ENCODE results near the gene STIM2. TPM values are rescaled to one million over a fixed set of nuclear protein-coding genes. Genes with fewer than 3 reads are reported as not detected.

Gene STIM2
- total RNA-seq, 2 donors from 2014 or later: 34.4 to 44.2 TPM

DNA sequence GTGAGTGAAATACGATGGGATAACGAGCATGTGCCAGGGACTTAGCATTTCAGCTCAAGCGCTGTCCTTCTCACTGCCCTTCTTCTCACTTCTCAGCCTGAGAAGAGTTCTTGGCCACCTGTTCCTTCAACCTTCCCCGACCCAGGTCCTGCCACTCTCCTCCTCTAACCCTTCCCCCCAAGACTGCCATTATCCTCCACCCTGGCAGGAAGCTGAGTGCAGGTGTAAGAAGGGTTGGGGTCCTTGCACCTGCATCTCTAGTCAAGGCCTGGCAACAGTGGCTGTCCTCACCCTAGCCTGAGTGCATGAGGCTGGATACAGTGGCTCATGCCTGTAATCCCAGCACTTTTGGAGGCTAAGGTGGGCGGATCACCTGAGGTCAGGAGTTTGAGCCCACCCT is 19.9 kb upstream of the STIM2 start:
- no peaks in the 10 kb centered on the region for H3K4me1 ChIP-seq (replicated peaks)
- TF ChIP-seq, protein P1, sequence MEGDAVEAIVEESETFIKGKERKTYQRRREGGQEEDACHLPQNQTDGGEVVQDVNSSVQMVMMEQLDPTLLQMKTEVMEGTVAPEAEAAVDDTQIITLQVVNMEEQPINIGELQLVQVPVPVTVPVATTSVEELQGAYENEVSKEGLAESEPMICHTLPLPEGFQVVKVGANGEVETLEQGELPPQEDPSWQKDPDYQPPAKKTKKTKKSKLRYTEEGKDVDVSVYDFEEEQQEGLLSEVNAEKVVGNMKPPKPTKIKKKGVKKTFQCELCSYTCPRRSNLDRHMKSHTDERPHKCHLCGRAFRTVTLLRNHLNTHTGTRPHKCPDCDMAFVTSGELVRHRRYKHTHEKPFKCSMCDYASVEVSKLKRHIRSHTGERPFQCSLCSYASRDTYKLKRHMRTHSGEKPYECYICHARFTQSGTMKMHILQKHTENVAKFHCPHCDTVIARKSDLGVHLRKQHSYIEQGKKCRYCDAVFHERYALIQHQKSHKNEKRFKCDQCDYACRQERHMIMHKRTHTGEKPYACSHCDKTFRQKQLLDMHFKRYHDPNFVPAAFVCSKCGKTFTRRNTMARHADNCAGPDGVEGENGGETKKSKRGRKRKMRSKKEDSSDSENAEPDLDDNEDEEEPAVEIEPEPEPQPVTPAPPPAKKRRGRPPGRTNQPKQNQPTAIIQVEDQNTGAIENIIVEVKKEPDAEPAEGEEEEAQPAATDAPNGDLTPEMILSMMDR (IDR thresholded peaks at IDR 0.05): no peak
- TF ChIP-seq POLR2AphosphoS5 (IDR thresholded peaks at IDR 0.05): no peak
- 76% methylated on average over 5 of the region's 5 CpGs for WGBS
- H3K4me3 ChIP-seq: no peak overlapping the region
- H3K9me3 ChIP-seq: no peaks in the 10 kb centered on the region
- intact Hi-C loops (cut with DNase I): no loop called here
- no peaks in the 10 kb centered on the region for H3K36me3 ChIP-seq
- H3K27me3 ChIP-seq (replicated peaks; ENCODE audit: insufficient read depth): no peaks in the 10 kb centered on the region
- no peak for DNase-seq (ENCODE audit: low spot score)
- no peak overlapping the region for H3K27ac ChIP-seq

DNA sequence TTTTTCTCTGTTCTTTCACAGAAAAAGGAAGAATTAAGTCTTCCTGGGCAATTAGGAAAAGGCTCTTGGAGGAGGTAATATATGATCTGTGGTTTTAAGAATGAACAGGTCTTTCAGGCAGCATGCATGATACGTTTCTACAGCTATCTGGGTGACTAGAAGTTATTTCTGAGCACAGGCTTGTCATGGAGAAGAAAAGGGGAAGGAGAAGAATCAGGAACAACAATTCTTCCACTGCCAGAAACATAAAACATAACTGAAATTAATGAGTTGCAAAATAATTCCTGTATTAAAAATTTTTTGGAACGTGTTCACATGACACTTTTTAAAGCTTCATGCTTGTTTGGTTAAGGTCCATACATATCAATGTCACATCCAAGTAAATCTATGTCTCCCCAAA is 17.7 kb upstream of the STIM2 start:
- Histone ChIP-seq H3K4me1 (replicated peaks) (no peaks in the 10 kb centered on the region), H3K4me3 (no peak overlapping the region), H3K9me3 (no peaks in the 10 kb centered on the region), H3K27me3 (replicated peaks; ENCODE audit: insufficient read depth) (no peaks in the 10 kb centered on the region), H3K27ac (no peak overlapping the region), H3K36me3 (no peaks in the 10 kb centered on the region)
- 66% methylated on average over 2 of the region's 2 CpGs for WGBS
- DNase-seq (ENCODE audit: low spot score): no peak
- TF ChIP-seq, protein P1 (IDR thresholded peaks at IDR 0.05): no peak
- TF ChIP-seq POLR2A (IDR thresholded peaks at IDR 0.05) (no peak), POLR2AphosphoS5 (IDR thresholded peaks at IDR 0.05) (no peak)
- intact Hi-C loops (cut with DNase I): no loop called here

DNA sequence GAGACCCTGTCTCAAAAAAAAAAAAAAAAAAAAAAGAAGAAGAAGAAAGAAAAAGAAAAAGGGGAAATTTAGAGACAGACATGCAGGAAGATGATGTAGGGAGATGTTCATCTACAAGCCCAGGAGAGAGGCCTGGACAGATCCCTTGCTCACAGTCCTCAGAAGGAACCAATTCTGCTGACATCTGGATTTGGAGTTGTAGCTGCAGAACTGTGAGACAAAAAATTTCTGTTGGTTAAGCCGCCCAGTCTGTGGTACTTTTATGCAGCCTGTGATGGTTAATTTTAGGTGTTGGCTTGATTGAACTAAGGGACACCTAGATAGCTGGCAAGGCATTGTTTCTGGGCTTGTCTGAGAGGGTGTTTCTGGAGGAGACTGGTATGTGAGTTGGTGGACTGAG is 10.1 kb upstream of the STIM2 start:
- intact Hi-C loops (cut with DNase I): no loop called here
- DNase-seq (ENCODE audit: low spot score): no peak
- WGBS: 93% methylated on average over 1 of the region's 1 CpG
- no peak overlapping the region for H3K4me3 ChIP-seq
- TF ChIP-seq, protein P1 (IDR thresholded peaks at IDR 0.05): no peak
- no peak for TF ChIP-seq POLR2AphosphoS5 (IDR thresholded peaks at IDR 0.05)
- TF ChIP-seq POLR2A (IDR thresholded peaks at IDR 0.05): no peak
- H3K36me3 ChIP-seq: no peaks in the 10 kb centered on the region
- H3K27ac ChIP-seq: no peak overlapping the region
- H3K27me3 ChIP-seq (replicated peaks; ENCODE audit: insufficient read depth): no peaks in the 10 kb centered on the region
- H3K9me3 ChIP-seq: no peaks in the 10 kb centered on the region
- H3K4me1 ChIP-seq (replicated peaks): no peaks in the 10 kb centered on the region

DNA sequence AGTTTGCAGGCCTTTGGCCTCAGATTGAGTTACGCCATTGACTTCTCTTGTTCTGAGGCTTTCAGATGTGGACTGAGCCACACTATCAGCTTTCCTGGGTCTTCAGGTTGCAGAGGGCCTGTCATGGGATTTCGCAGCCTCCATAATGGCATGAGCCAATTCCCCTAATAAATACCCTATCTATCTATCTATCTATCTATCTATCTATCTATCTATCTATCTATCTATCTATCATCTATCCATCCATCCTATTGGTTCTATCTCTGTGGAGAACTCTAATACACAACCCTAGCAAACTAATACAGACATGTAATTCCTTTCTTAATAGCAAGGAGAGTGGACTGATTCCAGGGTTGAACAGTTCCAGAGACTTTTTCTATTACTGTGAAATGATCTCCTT is 9.5 kb upstream of the STIM2 start:
- no peak for DNase-seq (ENCODE audit: low spot score)
- H3K4me3 ChIP-seq: no peak overlapping the region
- intact Hi-C loops (cut with DNase I): no loop called here
- H3K36me3 ChIP-seq: no peaks in the 10 kb centered on the region
- H3K27ac ChIP-seq: no peak overlapping the region
- WGBS: 100% methylated on average over 2 of the region's 2 CpGs
- TF ChIP-seq POLR2A (IDR thresholded peaks at IDR 0.05): no peak
- TF ChIP-seq POLR2AphosphoS5 (IDR thresholded peaks at IDR 0.05): no peak
- TF ChIP-seq, protein P1 (IDR thresholded peaks at IDR 0.05): no peak
- no peaks in the 10 kb centered on the region for H3K9me3 ChIP-seq
- H3K4me1 ChIP-seq (replicated peaks): no peaks in the 10 kb centered on the region
- H3K27me3 ChIP-seq (replicated peaks; ENCODE audit: insufficient read depth): no peaks in the 10 kb centered on the region

DNA sequence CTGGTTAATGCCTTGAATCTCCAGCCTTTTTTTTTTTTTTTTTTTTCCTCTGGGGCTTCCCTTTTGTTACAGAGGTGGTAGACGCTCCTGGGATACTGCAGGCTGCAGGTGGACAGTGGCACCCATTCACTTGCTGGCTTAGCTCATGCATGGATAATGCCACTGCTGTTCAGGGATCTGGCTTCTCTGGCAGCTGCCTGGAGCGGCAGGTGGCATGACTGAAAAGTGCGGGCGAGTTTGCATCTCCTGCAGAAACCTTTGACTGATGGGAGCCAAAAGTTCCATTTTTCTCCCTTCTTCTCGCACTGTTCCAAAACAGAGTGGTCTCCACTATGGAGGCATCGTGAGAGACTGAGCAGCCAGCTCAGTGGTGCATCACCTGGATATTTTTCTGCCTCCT is 5.9 kb upstream of the STIM2 start:
- Histone ChIP-seq H3K9me3 (no peaks in the 10 kb centered on the region), H3K4me1 (replicated peaks) (no peaks in the 10 kb centered on the region), H3K27ac (no peak overlapping the region), H3K27me3 (replicated peaks; ENCODE audit: insufficient read depth) (no peaks in the 10 kb centered on the region), H3K4me3 (no peak overlapping the region), H3K36me3 (no peaks in the 10 kb centered on the region)
- DNase-seq (ENCODE audit: low spot score): no peak
- TF ChIP-seq, protein P1 (IDR thresholded peaks at IDR 0.05): no peak
- WGBS: 72% methylated on average over 6 of the region's 6 CpGs
- intact Hi-C loops (cut with DNase I): no loop called here

All from prostate gland (tissue), 2 donors.